Uterus (tissue), 2 donors: ENCODE results near the gene NR1I3.

Experiments used
- POLR2A ChIP-seq, 2 donors: fragments of 450-650 bp; IDR thresholded peaks; one replicate each; pipeline ENCODE4 v1.6.1; 2016; ENCODE audit warnings: antibody characterized with exemption in 2 of 2, mild to moderate bottlenecking in 1 of 2, moderate library complexity in 1 of 2
- TF ChIP-seq, protein P1 (sequence below), 4 experiments: fragments of 200-600 bp in 2 of 4; fragments of 450-650 bp in 2 of 4; sonication (generic) in 2 of 4; IDR thresholded peaks; one replicate each; pipeline ENCODE4 v1.5.1; 2016 to 2019; ENCODE audit warnings: antibody characterized with exemption in 4 of 4, mild to moderate bottlenecking in 2 of 4, moderate library complexity in 1 of 4

- TF ChIP-seq, protein P1, sequence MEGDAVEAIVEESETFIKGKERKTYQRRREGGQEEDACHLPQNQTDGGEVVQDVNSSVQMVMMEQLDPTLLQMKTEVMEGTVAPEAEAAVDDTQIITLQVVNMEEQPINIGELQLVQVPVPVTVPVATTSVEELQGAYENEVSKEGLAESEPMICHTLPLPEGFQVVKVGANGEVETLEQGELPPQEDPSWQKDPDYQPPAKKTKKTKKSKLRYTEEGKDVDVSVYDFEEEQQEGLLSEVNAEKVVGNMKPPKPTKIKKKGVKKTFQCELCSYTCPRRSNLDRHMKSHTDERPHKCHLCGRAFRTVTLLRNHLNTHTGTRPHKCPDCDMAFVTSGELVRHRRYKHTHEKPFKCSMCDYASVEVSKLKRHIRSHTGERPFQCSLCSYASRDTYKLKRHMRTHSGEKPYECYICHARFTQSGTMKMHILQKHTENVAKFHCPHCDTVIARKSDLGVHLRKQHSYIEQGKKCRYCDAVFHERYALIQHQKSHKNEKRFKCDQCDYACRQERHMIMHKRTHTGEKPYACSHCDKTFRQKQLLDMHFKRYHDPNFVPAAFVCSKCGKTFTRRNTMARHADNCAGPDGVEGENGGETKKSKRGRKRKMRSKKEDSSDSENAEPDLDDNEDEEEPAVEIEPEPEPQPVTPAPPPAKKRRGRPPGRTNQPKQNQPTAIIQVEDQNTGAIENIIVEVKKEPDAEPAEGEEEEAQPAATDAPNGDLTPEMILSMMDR (IDR thresholded peaks at IDR 0.05), result peak; percentile 71 to 81 (median 76)
- no peak for TF ChIP-seq POLR2A (IDR thresholded peaks at IDR 0.05)
These were observed 10.7 kb downstream of the NR1I3 start for GRCh38 chr1:161227196-161227871.
